Mucosa of rectum (tissue), 2 donors: ENCODE results near the gene STAT4.

Experiments
- H3K27ac ChIP-seq, 2 donors: one replicate each; pipeline ENCODE4 v1.7.0; 2013; ENCODE audit warnings: inconsistent platforms in 2 of 2, low read depth in 2 of 2, low read length in 2 of 2
- H3K27me3 ChIP-seq, 2 donors: one replicate each; pipeline ENCODE4 v1.7.0; 2013; ENCODE audit warnings: low read length in 2 of 2; ENCODE audit not compliant: control insufficient read depth in 2 of 2, insufficient read depth in 2 of 2
- H3K36me3 ChIP-seq, 2 donors: one replicate each; pipeline ENCODE4 v1.7.0; 2013; ENCODE audit warnings: low read length in 2 of 2; ENCODE audit not compliant: control insufficient read depth in 2 of 2, insufficient read depth in 2 of 2
- H3K4me1 ChIP-seq, 2 donors: one replicate each; pipeline ENCODE4 v1.7.0; 2013; ENCODE audit warnings: low read length in 2 of 2, mild to moderate bottlenecking in 1 of 2; ENCODE audit not compliant: control insufficient read depth in 2 of 2, insufficient read depth in 2 of 2
- H3K4me3 ChIP-seq, 2 donors: one replicate each; pipeline ENCODE4 v1.7.0; 2013; ENCODE audit warnings: low read length in 2 of 2
- H3K9ac ChIP-seq, 2 donors: one replicate each; pipeline ENCODE4 v1.7.0; 2013; ENCODE audit warnings: low read length in 2 of 2, low read depth in 1 of 2, mild to moderate bottlenecking in 1 of 2
- H3K9me3 ChIP-seq, 2 donors: one replicate each; pipeline ENCODE4 v1.7.0; 2013; ENCODE audit warnings: low read length in 2 of 2; ENCODE audit not compliant: control insufficient read depth in 2 of 2
- donor health status: healthy.
- donor health status: Normal muscosa, but diverticular disease.

STAT4 gene

DNA sequence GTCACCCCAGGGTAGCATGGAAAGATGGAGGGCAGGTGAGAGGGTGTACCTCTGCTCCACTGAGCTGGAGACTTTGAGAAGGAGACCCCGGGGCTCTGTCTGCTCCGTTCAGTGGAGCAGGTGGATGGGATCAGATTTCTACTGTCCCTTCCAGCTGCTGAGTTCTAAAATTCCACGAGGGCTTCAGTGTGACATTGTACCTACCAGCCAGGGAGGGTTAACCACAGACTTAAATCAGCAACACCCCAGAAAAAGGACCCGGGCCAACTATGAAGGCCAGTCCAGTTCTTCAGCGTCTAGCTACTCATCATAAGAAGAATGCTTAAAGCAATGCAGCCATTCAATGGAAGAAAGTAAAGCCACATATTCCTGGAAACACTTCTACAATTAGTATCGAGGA lies 160.7 kb downstream of the STAT4 start:
- Histone ChIP-seq H3K4me3 (no peak overlapping the region), H3K9me3 (no peaks in the 10 kb centered on the region), H3K27me3 (no peaks in the 10 kb centered on the region), H3K4me1 (no peaks in the 10 kb centered on the region), H3K27ac (no peak overlapping the region), H3K9ac (no peak overlapping the region), H3K36me3 (peaks cover 77 to 87% of the 10 kb centered on the region in 2 donors)

- no peaks in the 10 kb centered on the region for H3K9me3 ChIP-seq
These were observed 161.9 kb downstream of the STAT4 start for GRCh38 chr2:190988910-190989309.

GRCh38 chr2:190987938-190988337 lies 162.9 kb downstream of the STAT4 start:
- Histone ChIP-seq H3K4me1 (no peaks in the 10 kb centered on the region), H3K27ac (no peak overlapping the region), H3K9me3 (no peaks in the 10 kb centered on the region), H3K27me3 (no peaks in the 10 kb centered on the region), H3K9ac (no peak overlapping the region), H3K4me3 (no peak overlapping the region), H3K36me3 (peaks cover 80 to 89% of the 10 kb centered on the region in 2 donors)

More at GRCh38 chr2:190988910-190989309, 161.9 kb downstream of the STAT4 start:
- Histone ChIP-seq H3K36me3 (peaks cover 80 to 89% of the 10 kb centered on the region in 2 donors), H3K9ac (no peak overlapping the region), H3K27me3 (no peaks in the 10 kb centered on the region), H3K27ac (no peak overlapping the region), H3K4me1 (no peaks in the 10 kb centered on the region), H3K4me3 (no peak overlapping the region)

GRCh38 chr2:190987116-190987515 lies 163.7 kb downstream of the STAT4 start:
- H3K4me1 ChIP-seq, result no peaks in the 10 kb centered on the region
- no peak overlapping the region for H3K4me3 ChIP-seq
- peaks cover 86 to 95% of the 10 kb centered on the region in 2 donors for H3K36me3 ChIP-seq
- no peak overlapping the region for H3K27ac ChIP-seq
- H3K9me3 ChIP-seq, result no peaks in the 10 kb centered on the region
- H3K9ac ChIP-seq, result no peak overlapping the region
- no peaks in the 10 kb centered on the region for H3K27me3 ChIP-seq

DNA sequence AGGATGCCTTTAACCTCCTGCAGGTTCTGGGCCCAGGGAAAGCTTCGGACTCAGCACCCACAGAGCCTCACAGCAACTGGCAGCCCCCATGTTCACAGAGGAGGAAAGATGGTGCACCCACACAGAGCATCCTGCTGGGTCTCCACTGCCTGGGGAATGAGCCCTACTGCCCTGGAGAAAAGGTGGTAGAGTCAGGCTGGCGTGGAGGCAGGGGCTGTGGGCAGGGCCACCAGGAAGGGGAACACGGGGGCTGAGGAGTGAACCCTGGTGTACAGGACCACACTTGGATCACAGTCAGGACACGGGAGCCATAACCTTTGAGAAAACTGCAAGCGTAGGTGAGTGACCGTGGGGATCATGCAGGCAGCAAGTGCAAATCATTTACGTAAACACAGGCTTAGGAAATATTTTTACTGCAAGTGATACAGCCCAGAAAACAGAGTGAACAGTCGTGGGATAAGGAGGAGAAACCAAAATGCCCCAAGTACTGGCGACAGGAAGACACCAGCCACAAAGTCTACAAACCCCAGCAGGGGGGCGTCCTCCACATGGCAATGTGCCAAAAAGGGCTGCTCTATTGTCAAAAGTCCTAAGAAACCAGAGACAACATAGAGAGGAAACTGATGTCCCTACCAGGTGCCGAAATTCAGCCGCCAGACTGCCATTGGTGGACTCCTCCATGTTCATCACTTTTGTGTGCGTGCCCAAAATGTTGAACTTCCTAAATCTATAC lies 164.4 kb downstream of the STAT4 start:
- Histone ChIP-seq H3K27ac (no peak overlapping the region), H3K9ac (no peak overlapping the region), H3K4me1 (no peaks in the 10 kb centered on the region), H3K9me3 (no peaks in the 10 kb centered on the region), H3K36me3 (peaks cover 88 to 95% of the 10 kb centered on the region in 2 donors), H3K27me3 (no peaks in the 10 kb centered on the region), H3K4me3 (no peak overlapping the region)

DNA sequence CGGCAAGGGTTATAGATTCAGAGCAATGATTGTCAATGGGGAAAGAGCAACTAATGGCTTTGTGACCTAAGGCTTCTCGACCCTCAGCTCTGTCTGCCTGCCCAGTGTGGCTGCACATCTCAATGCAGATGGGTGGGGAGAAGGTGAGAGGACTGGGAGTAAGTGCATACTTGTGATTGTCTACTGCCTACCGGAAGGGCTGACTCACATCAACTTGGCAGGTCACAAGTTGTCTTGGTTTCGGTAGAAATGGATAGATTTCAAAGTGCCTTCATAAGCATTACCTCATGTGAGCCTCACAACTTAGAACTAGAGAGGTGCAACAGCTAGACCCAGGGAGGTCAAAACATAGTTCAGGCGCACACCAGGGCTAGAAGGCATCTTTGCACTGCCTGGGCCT lies 166.2 kb downstream of the STAT4 start:
- no peak overlapping the region for H3K27ac ChIP-seq
- H3K27me3 ChIP-seq, result no peaks in the 10 kb centered on the region
- H3K4me3 ChIP-seq, result no peak overlapping the region

DNA sequence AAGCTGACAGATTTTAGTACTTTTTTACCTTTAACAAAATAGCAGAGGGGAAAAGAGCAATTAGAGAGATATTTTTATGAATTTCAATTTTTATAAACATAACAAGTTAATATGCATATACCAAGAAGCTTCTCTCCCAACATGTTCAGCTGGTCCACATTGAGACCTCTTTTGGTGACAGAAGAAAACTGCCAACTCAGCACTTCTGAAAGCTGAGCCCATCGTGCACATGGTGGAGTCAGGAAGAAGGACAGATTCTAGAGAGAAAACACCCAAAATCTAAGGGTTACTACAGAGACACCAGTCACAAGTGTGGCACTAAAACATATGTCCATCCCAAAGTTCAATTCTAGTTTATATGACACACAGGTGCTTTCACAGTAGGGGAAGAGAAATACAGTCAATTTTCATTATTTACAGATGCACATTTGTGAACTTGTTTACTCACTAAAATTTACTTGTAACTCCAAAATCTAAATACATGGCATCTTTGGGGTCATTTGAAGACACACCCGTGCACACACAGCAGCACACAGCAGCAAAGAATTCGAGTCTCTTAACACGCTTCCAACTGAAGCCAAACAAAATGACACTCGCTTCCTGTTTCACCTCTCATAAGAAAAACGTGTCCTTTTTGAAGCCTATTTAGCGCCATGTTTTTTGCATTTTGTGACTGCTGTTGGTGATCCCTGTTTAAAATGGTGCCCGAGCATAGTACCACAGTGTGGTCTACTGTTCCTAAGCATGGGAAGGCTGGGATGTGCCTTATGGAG lies 168.3 kb downstream of the STAT4 start:
- Histone ChIP-seq H3K27ac (no peak overlapping the region), H3K9ac (no peak overlapping the region), H3K4me3 (no peak overlapping the region), H3K27me3 (no peaks in the 10 kb centered on the region), H3K9me3 (no peaks in the 10 kb centered on the region), H3K4me1 (no peaks in the 10 kb centered on the region), H3K36me3 (peaks cover 91 to 94% of the 10 kb centered on the region in 2 donors)

More for the DNA sequence above, 166.2 kb downstream of the STAT4 start:
- Histone ChIP-seq H3K9me3 (no peaks in the 10 kb centered on the region), H3K36me3 (peaks cover 89 to 94% of the 10 kb centered on the region in 2 donors), H3K9ac (no peak overlapping the region), H3K4me1 (no peaks in the 10 kb centered on the region)

DNA sequence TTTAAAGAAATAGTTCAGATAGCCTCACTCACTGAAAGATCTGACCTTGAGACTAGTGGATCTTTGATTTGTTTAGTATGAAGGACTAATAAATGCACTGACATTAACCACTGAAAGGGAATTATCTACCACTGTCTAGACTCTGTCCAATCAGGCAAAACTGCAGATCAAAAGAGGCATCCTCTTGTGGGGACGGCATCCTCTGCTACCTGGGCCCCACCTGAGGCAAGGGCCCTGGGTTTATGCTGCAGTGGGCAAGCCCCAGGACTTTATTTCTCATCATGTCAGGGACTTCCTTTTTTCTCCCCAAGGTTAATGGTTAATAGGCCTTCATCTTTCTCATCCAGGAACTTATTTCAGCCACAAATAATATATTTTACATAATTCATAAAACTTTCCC lies 169.1 kb downstream of the STAT4 start:
- no peak overlapping the region for H3K4me3 ChIP-seq
- H3K4me1 ChIP-seq, result no peaks in the 10 kb centered on the region
- no peaks in the 10 kb centered on the region for H3K27me3 ChIP-seq
- no peaks in the 10 kb centered on the region for H3K9me3 ChIP-seq
- no peak overlapping the region for H3K27ac ChIP-seq
- peaks cover 90 to 91% of the 10 kb centered on the region in 2 donors for H3K36me3 ChIP-seq
- no peak overlapping the region for H3K9ac ChIP-seq

DNA sequence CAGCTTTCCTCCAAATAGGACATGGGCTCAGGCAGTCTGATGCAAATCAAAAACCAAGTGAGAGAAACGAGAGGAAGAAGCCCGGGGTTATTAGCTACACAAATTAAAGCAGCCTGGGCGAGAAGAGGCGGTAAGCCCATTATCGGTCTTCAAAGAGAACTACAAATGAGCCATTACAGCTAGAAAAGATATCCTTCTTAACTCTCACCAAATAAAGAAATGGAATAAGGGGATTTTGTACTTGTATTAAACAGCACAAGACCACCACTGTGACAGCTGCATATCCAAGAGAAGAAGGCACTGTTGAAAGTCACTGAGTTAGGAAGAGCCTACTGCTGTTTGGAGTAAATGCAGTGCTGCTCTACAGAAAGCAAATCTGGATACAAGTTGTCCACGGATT lies 169.5 kb downstream of the STAT4 start:
- H3K4me3 ChIP-seq, result no peak overlapping the region
- H3K4me1 ChIP-seq, result no peaks in the 10 kb centered on the region
- no peak overlapping the region for H3K27ac ChIP-seq
- H3K36me3 ChIP-seq, result peaks cover 90 to 91% of the 10 kb centered on the region in 2 donors
- no peaks in the 10 kb centered on the region for H3K9me3 ChIP-seq
- no peak overlapping the region for H3K9ac ChIP-seq
- H3K27me3 ChIP-seq, result no peaks in the 10 kb centered on the region

- Histone ChIP-seq H3K36me3 (peaks cover 90 to 91% of the 10 kb centered on the region in 2 donors), H3K9me3 (no peaks in the 10 kb centered on the region), H3K27ac (peak overlapping the region in 1 of 2 donors; percentile 12), H3K9ac (no peak overlapping the region), H3K4me1 (no peaks in the 10 kb centered on the region), H3K27me3 (no peaks in the 10 kb centered on the region), H3K4me3 (no peak overlapping the region)
These were observed 170.1 kb downstream of the STAT4 start for GRCh38 chr2:190980630-190981209.
